GM21447 (cell line): ENCODE results near the gene HOXC11.

ENCODE experiments used
- ATAC-seq: cut with Tn5 transposase; IDR thresholded peaks from one replicate; pipeline ENCODE4 v1.9.1; 2021; ENCODE audit not compliant: unreplicated experiment

Gene HOXC11

DNA sequence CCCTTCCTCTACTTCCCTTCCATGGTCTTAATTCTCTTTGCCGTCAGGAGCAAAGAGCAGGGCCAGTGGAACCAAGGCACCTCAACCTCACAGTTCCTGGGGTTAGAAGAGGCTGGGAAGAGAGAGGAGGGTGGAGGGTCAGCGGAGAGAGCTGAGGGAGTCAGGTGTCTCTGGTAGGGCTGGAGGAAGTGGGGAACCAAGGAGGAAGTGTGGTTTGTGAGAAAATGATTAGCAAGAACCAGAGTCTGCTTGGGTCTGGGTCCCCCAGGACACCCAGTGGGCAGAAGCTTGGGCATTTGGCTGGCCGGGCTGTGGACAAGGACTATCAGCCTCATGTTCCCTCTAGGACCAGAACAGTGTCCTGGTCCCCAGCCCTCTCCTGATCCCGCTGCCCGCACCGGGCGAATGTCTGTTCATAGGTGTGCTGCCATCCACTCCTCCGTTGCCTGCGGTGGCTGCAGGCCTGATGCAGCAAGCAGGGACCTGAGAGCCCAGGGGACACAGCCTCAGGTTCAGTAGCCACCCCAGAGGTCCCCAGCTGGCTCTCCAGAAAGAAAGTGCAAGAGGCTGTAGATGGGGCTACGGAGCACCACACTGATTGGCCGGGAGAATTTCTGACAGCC is 15.9 kb upstream of the HOXC11 start:
- no peak for ATAC-seq

DNA sequence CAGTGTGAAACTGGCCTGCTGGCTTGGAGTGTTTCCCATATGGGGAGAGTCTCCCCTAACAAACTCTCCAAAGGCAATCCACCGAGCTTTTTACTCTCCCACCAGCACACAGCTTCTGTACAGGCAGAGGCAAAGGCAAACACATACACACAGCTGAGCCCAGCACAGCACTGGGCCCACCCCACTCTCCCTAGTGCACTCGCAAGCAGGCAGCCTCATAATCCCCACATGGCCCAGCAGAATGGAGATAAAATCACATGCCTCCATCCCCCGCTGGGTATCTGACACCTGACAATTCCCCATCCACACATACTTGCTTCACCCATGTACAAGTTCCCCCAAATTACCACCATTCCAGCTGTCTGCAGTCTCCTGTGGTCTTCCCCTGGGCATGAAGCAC is 14.8 kb upstream of the HOXC11 start:
- no peak for ATAC-seq

DNA sequence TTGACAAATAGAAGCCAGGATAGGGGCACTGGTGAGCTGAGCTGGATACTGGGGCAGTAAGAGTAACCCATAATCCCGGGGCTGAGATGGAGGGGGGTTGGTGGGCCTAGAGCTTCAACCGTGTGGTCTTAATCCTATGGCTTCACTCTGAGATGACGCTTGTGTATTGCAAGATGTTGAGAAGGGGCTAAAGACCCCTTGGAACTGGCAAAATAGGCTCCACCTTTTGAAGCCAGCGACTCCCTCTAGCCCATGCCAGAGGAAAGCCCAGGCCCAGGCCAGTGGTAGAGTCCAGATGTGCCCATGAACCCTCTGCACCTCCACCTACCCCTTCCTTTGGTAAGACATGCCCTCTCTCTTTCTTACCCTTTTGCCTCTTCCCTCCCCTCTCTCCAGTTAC is 13.6 kb upstream of the HOXC11 start:
- no peak for ATAC-seq

DNA sequence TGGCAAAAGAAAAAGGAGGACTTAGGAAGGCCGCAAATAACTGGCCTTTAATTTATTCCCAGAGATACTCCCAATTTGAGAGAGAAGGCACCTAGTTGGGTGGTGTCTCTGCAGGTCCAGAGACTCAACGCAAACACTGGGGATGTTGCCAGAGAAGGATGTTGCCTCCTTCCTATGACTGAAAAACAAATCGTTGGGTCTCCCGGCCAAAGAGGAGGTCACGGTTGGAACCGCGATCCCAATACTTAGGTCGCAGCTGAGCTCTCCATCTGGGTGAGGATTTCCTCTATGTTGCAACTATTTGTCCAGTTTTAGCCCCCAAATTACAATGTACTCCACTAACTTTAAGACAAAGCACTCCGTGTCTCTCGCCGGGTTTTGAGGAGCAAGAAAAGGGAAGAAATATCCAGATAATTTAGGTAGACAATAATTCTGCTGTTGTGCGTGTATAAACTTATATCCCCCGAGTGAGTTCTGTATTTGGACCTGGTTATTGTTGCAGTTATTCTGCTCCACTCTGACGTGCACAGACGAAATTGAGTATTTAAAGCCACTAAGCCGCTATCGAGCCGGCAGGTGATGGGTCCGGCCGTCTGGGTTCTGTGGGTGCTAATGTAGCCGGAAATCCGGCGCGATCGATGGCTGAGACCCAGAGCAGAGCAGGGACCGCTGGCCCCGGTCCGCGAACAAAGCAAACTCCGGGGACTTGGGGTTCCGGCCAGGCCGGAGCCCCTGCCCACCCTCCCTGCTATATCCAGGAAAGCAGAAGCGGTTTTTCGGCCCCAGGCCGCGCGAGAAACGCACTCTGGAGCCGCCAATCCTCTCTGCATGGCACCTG is 12.5 kb upstream of the HOXC11 start:
- no peak for ATAC-seq

DNA sequence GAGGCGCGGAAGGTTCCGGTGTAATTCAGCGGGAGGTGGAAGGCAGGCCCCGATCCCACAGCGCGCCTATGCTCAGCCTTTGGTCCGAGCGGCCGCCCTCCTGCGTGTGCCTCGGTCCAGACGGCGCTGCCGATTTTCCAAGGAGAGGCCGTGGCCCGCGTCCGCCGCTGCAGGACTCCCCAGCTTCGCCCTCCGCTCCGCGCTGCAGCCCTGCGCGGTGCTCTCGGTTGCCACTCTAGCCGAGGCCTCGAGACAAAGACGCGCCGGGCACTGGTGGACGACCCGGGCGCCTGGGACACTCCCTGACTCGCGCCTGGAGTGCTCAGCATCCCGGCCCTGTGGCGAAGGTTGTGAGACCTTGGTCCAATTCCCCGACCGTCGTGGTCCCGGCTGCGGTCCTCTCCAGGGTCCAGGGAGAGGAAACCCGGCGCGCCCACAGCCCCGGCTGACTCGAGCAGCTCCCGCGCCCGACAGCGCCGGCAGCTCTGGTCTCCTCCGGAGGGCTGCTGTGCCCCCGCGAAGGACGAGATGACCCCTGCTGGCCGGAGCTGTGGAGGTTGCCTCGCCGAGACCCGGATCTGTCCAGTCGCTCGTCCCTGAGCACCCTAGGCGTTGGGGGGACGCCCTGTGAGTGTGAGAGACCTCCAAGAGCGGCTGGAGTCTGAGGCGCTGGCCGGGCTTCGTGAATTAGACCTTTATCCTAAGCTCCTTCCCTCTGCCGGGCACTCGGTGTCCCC is 11.7 kb upstream of the HOXC11 start:
- ATAC-seq, result no peak

DNA sequence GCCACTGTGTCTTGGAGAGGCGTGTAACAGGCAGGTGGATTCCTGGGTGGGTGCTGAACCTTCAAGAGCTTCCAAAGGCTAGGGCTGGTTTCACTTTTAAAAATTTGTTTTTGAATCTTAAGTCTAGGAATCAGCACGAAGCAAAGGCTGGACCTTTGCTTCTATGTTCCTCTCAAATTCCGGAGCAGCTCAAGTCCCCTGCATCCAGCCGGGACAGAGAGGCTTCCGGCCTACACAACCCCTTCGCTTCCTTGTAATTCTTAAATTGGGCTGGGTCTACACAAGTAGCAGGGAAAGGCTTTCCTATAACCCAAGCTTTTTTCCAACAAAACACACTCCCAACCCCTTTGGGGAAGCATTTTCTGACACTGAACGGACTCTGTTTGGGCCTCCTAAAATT is 9.9 kb upstream of the HOXC11 start:
- no peak for ATAC-seq

DNA sequence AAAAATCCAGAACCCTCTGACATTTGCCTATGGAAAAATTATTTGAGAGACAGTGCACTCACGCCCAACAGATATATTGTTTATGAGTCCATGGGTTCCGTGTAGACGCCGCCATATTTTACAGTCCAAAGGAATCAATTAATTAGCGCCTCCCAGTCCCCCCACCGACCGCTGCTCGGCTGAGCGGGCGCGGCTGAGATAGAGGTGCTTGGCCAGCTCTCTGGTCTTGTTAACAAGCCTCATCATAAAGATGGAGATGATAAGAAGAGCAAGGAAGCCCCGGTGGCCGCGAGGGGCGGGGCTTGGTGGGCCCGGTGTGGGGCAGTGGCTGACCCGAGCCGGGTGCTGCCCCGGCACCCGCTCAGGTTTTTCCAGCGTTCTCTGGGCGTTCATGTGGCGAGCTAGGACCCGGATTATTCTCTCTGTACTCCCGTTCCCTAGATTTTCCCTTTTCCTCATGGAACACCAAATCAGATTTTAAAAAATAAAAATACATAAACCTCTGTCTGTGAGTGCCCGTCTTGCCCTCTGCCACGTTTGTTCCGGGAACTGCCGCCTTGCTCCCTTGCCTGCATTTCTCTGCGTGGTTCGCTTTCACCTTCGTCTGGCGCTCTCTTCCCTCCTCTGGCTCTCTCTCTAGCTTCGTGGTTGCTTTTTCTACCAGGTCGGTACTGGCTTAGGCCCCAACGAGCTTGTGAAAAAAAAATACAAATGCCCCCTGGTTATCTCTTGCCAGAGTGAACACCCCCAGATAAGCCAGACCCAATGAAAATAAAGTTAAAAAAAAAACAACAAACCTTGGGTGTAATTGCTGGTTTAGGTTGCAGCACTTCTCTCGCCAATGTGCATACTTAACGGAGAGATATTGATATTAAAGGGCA is 9.3 kb upstream of the HOXC11 start:
- no peak for ATAC-seq

DNA sequence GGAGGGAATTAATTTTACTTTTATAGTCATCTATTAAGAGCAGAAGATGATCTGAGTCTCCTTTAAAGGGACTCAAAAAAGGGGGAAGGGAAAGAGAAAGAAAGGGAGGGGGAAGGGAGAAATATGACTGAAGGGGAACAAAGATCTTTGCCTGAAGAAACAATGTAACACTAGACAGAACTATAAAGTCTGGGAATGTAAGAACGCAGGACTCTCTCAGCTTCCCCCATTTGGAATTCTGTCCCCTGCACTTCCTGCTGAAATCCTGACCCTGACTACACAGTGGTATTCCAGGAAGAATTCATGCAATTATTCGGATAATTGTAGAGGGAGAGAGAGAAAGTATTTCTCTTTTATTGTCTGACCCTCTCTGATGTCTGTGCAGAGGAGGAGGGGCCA is 8.6 kb upstream of the HOXC11 start:
- no peak for ATAC-seq

DNA sequence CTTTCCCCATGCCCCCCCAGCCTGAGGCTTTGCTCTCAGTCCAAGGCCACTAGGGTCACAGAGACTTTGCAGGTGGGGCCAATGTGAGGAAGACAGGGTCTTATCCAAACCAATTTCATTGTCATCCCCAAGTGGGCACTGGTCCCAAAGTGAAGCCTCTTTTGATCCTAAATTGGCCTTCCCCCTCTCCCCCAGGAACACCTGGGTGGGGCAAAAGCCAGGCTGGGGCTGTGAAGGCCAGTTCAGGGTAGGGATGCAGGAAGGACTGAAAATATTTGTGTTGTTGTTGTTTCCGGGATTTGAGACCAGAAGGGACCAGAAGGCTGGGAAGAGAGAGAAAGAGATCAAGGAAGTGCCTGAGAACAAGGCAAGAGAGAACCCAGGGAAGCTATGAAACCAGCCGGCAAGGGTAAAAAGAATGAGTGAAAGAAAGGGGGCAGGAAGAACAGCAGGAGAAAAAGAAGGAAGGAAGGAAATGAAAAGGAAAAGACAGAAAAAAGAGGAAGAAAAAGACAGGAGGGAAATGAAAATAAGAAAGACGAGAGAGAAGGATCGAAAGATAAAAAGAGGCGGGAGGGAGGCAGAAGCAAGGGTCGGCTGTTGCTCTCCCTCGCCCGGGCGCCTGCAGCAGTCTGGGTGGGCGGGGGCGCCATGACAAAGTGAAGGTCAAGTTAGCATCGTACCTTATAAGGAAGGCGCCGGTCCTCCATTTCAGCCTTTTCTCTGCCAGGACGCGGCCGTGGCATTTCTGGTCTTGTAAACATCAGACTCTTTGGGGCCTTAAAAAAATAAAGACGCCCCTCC is 7.4 kb upstream of the HOXC11 start:
- ATAC-seq, result no peak

DNA sequence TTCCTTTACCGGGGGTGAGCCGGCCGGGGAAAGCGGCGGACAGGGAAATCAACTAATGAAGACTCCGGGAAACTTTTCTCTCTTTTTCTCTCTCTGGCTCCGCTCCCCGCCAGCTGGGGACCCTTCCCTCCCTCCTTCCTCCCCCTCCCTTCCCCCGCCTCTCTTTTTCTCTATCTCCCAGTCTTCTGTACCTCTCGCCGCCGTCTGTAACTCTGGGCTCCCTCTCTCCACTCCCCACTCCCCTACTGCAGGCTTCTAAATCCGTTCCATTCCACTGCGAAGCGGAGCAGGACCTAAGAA is 6.9 kb upstream of the HOXC11 start:
- ATAC-seq, result no peak

DNA sequence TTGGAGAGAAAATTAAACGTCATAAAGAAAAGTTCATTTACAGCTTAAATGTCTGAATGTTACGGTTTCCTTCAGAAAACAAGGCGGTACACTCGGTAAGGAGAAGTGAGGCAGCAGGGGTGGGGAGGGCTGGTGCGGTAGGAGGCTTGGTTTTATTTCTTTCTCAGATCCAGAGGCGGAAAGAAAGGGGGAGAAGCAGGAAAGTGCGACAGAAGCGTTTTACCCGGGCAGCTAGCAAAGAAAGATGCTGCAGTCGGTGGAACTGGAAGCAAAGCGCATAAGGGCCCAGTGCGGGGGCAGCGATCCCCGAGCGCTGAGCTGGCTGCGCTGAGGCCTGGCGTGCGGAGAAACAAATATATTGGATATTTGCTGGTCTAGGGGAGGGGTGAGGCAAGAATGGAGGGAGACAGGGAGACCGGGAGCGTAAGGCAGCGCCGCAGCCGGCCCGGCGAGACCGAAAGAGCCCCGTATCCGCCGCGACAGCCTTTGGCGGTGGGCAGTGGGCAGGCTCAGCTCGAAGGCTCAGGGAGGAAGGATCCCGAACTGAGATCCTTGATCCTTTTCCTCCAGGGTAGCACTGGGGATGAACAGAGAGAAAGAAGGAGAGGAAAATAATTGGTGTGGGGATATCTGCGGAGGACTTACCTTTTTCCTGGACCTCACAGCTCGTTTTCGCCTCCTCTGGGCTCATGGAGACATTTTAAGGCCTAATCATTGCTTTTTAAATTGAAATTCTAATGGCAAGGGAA is 6.4 kb upstream of the HOXC11 start:
- no peak for ATAC-seq

DNA sequence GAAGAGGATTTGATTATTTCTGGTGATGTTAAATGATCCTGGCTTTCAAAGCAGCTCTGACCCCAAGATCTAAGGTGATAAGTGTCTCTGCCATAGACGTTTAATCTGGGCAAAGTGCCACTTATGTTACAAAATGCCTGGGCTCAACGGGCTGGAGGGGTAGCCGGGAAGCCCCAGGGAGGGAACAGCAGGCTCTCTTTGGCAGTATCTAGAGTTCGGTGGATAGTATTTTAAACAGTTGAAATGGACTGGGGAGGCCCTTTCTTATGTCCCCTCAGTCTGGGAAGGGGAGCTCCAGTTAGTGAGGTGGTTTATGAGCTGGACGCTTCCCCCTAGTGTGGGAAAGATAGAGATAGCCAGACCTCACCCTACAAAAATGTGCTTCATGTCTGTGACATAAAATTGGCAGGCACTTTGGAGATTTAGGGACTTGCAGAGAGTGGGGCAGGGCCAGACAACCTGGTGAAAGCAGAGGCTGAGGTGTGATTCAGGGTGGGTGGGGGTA is 5.5 kb upstream of the HOXC11 start:
- no peak for ATAC-seq

DNA sequence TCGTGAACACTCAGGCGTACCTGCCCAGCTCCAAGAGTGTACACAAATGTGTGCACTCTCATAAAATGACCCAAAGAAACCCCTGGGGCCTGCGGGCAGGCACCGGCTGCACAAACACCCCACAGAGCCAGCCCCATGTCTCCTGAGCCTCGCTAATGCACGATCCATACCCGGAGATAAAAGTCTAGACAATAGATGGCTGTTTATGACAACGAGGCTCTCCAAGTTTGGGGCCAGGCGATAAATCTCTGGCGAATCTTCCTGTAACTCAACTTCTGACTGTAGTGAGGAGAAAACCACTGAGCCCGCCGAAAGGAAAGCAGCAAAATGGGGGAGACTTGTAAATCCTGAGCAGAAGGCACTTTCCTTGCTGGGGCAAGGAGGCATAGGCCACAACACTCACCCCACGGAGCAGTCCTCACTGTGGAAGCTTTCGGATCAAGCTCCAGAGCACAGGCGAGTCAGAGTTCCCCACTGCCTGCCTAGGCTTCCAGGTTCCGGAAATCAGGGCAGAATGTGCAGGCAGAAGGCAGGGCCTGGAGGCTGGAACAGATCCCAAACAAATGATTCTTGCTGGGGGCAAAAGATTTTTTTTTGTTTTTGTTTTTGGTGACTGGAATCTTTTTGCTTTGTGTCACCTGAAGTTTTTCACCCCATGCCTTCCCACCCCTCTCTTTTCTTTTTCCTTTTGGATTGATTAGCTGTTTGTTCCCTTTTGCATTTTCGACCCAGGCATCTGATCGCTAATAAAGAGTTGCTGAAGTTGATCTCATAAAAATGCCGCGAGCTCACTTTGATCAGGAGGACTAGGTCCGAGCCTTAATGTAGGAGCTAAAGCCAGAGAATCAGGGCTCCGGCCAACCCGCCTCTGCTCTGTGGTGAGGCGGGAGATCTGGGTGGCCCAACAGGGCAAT is 4.5 kb upstream of the HOXC11 start:
- no peak for ATAC-seq

DNA sequence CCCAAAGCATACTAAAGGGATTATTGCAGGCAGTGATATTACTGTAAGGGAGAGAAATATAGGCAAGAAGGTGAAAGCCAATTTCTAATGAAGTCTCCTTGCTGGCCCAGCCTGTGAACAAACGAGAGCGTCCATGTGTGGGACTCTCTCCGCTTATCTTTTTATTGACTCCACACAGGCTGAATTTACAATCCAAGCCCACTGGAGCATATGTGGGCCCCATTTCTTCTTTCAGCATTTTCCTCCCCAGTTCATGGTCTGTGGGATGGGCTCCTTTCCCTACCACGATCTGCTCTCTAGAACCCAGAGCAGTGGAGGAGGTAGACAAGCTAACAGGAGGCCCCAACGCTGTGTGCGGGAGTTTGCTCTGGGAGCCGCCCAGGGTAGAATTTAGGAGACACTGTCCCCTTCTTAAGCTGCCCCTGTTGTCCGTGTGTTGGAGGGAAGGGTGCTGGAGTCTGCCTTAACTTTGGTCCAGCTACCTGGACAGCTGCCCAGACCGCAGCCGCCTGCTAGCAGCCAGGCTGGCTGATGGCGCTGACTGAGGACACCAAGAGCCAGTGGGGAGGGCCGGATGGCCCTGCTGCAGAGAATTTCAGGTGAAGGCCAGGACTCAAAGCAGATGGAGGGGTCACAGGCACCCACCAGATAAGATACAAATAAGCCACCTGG is 3.2 kb upstream of the HOXC11 start:
- no peak for ATAC-seq

DNA sequence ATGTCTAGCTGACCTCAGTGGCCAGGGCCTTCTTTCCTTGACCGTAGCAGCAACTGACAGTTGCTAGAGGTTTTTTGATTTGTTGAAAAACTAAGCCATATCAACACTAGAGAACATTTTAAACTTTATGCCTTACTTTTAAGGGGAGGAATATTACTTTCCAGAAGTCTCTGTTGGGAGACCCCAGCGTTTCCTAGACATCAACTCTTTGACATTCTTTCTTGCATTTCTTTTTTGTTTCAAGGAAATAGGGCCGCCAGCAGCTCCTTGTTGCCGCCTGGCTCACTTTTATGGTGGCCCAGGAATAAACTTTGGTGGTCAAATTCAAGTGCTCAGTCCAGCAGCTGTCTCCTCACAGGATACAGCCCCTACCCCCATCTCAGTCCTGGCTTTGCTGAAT is 2.5 kb upstream of the HOXC11 start:
- ATAC-seq, result no peak

DNA sequence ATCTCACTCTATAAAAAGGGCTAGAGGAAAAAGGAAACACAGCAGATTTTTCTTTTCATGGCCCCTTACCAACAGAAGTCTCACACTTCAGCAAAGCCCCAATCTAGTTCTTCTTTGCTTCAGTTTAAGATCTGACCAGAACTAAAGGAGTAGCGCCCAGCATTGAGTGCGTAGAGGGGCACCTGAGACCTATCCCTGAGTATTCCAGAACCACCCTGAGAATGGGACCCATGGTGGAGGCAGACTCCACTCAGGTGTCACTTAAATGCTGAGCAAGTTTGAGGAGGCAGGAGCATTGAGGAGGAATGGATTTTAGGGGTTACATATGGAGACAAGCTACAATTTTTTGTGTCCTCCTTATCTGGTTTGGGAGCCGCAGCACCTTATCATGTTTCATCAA is 1.8 kb upstream of the HOXC11 start:
- no peak for ATAC-seq

DNA sequence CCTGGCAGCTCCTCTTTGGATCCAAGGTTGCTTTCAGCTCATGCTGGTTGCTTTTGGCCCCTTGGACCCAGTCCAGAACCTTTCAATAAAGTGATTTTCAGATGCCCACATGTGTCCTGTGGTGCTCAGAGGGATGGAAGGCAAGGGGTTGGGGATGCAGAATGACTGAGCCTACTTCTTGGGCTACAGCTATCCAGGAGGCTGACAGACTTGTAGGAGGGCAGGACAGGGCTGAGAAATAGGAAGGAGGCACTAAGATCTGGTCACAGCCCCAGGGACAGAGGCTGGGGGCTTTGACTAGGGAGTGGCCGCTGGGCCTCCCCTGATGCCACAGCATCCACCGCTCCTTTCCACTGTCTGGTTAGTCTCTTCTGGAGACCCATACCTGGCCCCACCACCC is 1.2 kb upstream of the HOXC11 start:
- ATAC-seq, result no peak

DNA sequence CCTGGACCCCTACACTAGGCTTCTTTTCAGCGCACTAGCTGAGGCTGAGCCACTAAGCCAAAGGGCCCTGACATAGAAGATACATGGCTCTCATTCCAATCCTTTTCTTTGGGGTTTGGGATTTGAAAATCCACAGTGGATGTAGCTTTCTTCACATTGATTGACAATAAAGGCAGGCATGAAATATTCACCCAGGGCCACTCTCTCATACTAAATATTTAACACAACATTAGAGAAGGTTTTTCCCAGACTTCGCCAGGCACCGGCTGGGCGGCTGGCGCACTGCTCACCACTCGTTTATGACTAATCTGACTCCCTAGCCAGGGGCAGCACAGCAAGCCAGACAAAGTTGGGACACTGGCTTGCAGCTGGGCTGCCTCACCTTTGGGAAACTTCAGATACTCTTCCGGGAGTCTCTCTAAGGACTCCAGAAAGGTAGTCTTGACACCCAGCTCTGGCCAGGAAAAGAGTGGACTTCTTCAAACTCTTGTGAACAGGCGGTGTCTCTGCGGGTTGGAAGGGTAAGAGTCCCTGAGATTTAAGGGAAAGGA is 699 bp upstream of the HOXC11 start:
- no peak for ATAC-seq
